HTERT RPE-1 (cell line): ENCODE results near the gene GABBR2.

Source experiments
- in situ Hi-C: fragments of 300-500 bp; cut with MboI; formaldehyde crosslinking; loops from 4 replicates; pipeline ENCODE4 v1.14.3; 2020; ENCODE audit warnings: low sequenced_read_pairs

The GABBR2 gene

GRCh38 chr9:98572054-98572627 is 136.6 kb downstream of the GABBR2 start:
- in situ Hi-C loops, result no loop called here

DNA sequence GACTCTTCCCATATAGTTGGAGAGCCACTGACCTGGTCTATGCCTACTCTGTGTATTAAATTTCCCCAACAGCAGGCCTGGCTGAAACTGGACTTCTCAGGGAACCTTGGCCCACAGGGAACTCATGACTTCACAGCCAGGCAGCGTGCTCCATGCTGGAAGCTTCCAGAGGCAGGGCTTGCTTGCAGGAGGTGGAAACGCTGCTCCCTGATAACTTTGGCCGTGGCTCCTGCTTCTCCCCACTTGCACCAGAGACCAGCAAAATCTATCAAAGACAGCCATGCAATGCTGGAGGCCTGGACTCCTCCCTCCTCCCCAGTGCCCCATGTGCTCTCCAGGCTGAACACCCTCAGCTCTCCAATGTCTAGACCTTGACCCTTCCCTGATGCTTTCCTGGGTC is 137.1 kb downstream of the GABBR2 start:
- in situ Hi-C loops, result no loop called here

DNA sequence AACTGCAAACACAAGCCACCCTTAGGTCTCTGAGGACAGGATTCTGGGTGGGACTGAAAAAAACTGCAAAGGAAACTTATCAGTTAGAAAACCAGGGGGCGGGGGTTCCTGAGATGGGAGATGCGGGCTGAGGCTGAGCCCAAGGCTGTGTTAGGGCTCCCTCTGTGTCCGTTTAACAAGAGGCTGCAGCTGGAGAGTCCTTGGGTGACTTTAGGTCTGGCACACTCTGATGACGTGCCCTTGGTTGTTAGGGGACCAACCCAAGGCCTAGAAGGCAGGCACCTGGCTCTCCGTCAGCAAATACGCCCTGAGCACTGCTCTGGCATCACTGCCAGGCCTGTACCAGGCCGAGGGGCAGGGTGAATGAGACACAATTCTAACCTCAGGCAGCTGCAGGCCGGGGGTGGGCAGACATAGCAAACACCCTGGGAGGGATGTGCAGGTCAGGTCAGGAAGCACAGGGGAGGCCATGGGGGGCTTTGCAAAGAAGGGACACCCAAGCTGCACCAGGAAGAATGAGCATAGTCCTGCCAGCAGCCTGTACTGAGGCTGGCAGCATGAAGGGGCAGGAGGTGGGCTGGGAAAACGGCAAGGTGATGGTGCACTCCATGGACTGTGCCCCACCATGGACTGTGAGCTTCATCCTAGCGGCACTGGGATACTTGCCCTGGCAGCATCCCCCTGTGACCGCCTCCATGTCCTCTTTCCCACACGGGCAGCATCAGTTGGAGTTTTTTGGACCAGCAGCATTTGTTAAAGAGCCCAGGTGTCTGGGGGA is 137.9 kb downstream of the GABBR2 start:
- in situ Hi-C loops, result no loop called here

DNA sequence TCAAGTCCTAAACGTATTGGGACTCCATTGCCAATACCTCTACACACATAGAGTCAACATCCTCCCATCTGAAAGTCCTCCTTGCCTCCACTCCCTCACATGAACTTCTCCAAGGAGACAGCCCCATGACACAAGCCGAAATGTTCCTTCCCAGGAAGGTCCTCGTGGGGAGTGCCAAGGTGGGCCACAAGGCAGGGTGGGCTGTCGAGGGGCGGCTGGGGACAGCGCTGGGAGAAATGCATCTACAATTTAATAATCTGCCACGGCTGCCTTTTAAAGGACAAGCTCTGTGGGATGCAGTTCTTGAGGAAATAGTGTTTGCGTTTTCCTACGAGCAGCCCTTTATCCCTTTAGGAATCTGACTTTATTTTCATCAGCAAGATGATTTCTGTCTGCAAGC is 138.7 kb downstream of the GABBR2 start:
- in situ Hi-C loops, result no loop called here

DNA sequence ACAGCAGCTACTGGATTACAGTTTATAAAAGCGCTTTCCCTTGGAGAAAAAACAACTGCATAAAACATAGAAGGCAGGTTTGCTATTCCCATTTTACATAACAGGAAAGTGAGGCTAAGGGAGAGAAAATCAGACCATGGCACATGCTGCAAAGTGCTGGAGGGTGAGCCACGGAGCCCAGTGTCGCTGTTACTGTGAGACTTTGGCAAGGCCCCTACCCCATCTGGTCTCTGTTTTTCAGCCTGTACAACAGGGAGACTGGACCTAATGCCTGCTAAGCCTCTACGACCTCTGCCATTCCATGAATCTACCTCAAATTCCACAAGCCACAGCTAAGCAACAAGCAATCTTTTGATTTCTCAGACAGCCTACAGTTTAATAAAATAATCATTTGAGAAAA is 139.2 kb downstream of the GABBR2 start:
- in situ Hi-C loops, result no loop called here

DNA sequence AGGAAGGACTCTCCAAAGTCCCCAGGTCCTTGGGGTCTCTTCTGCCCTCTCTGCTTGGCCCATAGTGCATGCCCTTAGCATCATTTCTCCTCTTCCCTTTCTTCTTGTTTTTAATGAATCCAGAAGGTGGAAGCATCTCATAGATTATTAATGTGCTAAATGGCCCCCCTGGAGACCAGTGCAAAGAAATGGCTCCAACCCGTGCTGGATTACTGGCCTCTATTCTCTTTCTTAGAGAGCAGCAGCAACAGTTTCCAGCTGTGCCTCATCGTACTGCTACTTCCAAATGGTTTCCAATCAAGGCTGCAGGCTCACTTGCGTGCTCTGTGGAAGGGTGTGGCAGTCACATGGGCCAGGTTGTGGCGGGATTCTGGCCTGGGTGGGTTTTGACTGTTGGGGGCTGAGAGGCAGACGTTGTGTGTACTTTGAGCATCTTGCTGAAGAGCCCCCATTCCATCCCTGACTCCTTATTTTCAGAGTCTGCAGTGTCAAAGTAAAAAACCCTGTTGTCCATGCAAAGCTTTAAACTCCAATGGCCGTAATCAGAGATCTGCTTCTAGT is 139.7 kb downstream of the GABBR2 start:
- in situ Hi-C loops, result no loop called here

- in situ Hi-C loops, result no loop called here
Observed at GRCh38 chr9:98568234-98568908, 140.4 kb downstream of the GABBR2 start.

DNA sequence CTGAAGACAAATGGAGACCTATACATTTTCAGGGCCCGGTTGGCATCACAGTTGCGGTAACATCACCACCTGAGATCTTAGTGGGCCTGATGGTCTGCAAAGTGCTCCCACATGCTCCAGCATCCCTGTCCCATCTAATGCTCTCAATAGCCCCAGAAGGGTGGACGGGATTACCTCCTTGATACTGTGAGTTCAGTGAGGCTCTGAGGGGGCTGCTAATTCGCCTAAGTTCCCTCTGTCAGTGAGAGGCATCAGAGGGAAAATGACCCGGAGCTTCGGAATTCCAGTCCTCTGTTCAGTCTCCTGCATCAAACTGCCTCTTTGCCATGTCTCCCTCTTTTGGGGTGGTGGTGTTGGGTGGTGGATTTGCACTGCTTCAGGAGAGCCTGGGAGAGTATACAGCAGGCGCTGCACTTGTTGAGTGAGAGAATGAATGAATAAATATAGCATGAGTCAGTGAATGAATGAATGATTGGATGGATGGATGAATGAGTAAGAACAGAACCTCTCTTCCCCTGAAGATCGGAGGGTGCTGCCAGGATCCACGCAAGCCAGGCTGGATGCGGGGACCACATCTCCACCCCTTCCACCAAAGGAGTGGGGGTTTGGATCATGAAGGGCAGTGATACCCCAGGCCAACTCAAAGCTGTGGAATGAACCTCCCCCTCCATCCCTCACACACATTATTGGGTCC is 141.0 kb downstream of the GABBR2 start:
- in situ Hi-C loops, result no loop called here

DNA sequence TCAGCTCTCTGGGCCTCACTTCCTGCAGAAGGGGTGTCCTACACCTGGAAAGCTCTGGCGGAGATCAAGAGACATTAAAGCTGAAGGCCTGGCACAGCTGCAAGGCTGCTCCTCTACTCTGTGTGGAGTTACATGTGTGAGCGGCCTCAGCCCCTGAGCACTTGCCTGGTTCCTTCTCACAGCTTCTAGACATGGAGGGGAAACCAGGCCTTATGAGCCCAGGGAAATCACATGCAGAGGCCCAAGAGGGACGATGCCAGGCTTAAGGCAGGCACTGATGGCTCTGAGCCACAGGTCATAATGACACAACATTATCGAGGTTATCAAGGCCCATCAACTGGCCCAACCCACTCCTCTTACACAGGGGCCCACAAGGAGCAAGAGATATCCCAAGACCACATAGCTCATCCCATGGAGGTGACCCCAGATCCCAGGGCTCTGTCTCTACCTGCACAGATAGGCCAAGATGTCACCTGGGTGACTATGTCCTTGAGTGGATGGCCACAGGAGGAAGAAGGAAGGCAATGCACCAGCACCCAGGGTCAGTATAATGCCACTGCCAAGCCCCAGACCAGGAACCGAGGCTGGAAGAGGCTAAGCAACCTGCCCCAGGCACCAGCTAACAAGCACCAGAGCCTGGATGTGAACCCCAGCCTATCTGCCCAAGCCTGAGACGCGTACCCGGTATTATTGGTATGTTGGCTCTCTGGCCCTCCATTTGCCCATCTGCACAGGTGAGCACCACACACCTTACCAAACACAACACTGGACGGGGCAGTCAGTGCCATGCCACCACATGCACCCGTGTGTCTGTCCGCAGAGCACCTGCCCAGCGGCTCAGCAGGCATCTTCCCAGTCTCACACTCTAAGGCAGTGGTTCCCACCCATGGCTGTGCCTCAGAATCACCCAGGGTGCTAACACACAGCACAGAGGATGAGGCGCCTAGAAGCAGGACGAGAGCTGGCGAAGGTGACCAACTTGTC is 143.3 kb downstream of the GABBR2 start:
- in situ Hi-C loops, result no loop called here

- in situ Hi-C loops, result no loop called here
Observed at GRCh38 chr9:98564714-98565113, 144.0 kb downstream of the GABBR2 start.

GRCh38 chr9:98563988-98564387 is 144.7 kb downstream of the GABBR2 start:
- in situ Hi-C loops, result no loop called here

GRCh38 chr9:98563212-98563907 is 145.4 kb downstream of the GABBR2 start:
- in situ Hi-C loops, result no loop called here

GRCh38 chr9:98559561-98559960 is 149.2 kb downstream of the GABBR2 start:
- in situ Hi-C loops, result no loop called here

GRCh38 chr9:98558575-98558974 is 150.2 kb downstream of the GABBR2 start:
- in situ Hi-C loops, result no loop called here

- in situ Hi-C loops, result no loop called here
Observed at GRCh38 chr9:98556511-98556910, 152.2 kb downstream of the GABBR2 start.

DNA sequence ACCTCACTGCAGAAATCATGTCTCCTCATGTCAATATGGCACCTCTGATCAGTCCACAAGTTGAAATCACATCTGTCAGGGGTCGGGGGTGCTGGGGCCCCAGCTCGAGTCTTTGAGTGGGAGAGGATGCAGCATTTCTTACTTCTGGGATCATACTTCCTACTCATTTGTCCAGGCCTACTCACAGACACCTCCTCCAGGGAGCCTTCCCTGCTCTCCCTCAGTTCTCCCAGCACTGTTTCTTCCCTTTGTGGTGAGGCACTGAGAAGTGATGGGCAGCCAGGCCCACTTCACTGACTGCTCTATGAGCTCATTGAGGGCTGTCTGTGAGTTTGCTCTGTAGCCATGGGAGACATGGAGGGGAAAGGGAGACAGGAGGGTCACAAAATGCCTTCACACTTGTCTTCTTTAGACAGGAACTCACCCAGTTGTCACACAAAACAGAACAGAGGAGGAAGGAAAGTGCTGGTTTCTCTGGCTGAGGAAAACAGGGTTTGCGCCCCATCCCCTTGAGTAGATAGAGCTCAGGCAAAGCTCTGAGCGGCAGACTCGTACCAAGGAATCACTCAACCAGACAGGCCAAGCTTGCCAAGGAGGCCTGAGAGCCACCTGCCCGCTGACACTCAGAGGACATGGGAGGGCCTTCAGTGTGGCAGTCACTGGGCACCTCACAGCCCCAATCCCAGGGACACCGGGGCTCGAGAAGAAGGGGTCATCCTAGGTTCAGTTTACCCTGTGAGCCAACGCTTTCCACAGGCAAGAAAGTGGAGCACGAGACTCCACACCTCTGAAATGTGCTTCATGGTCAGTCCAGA is 152.9 kb downstream of the GABBR2 start:
- in situ Hi-C loops, result no loop called here

- in situ Hi-C loops, result no loop called here
Observed at GRCh38 chr9:98554752-98555151, 154.0 kb downstream of the GABBR2 start.

DNA sequence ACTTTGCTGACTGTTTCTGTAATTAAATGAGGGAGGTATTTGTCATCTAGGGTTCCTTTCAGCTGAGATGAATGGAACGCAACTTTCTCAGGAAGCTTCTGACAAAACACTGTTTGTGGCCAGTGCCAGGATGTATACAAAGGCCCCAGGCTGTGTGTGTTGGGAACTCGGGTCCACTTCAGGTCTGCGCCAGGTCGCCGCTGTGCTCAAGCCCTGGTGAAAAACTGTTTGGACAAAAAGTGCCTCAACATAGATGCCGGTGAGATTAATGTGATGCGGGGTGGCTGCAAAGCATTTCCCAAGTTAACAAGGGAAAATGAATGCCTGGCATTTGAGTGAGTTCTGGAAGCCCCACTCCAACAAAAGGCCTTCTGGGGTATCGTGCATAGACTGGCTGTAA is 156.4 kb downstream of the GABBR2 start:
- in situ Hi-C loops, result no loop called here
